ENCODE results near the gene TMEM178A.

DNA sequence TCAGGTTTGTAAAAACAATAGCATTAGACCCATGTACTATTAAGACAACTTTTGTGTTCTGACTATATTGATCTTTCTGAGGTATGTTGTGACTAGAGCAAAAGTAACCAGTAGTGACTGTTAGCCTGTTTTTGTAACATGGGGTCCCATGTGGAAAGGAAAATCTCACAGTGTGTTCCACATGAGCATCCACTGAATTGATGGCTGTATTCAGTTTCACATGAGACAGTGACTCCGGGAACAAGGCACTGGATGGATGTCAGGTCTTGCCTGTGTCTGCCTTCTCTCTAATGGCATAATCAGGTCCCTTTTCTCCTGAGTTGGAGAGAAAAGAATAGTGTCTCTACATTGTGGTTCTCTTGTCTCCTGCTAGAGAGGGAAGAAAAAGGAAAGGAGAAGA is 27.5 kb downstream of the TMEM178A start:
- no peak for TF ChIP-seq POLR2A (IDR thresholded peaks at IDR 0.05)
- TF ChIP-seq, protein P1, sequence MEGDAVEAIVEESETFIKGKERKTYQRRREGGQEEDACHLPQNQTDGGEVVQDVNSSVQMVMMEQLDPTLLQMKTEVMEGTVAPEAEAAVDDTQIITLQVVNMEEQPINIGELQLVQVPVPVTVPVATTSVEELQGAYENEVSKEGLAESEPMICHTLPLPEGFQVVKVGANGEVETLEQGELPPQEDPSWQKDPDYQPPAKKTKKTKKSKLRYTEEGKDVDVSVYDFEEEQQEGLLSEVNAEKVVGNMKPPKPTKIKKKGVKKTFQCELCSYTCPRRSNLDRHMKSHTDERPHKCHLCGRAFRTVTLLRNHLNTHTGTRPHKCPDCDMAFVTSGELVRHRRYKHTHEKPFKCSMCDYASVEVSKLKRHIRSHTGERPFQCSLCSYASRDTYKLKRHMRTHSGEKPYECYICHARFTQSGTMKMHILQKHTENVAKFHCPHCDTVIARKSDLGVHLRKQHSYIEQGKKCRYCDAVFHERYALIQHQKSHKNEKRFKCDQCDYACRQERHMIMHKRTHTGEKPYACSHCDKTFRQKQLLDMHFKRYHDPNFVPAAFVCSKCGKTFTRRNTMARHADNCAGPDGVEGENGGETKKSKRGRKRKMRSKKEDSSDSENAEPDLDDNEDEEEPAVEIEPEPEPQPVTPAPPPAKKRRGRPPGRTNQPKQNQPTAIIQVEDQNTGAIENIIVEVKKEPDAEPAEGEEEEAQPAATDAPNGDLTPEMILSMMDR (IDR thresholded peaks at IDR 0.05): no peak

All from lower leg skin (tissue), 3 donors.